ENCODE results near the gene SPEM2.

- TF ChIP-seq, protein P1, sequence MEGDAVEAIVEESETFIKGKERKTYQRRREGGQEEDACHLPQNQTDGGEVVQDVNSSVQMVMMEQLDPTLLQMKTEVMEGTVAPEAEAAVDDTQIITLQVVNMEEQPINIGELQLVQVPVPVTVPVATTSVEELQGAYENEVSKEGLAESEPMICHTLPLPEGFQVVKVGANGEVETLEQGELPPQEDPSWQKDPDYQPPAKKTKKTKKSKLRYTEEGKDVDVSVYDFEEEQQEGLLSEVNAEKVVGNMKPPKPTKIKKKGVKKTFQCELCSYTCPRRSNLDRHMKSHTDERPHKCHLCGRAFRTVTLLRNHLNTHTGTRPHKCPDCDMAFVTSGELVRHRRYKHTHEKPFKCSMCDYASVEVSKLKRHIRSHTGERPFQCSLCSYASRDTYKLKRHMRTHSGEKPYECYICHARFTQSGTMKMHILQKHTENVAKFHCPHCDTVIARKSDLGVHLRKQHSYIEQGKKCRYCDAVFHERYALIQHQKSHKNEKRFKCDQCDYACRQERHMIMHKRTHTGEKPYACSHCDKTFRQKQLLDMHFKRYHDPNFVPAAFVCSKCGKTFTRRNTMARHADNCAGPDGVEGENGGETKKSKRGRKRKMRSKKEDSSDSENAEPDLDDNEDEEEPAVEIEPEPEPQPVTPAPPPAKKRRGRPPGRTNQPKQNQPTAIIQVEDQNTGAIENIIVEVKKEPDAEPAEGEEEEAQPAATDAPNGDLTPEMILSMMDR (conservative IDR thresholded peaks at IDR 0.05; ENCODE audit: low read depth, low read length) = no peak
- no peak for TF ChIP-seq EZH2phosphoT487 (IDR thresholded peaks at IDR 0.05; ENCODE audit: borderline replicate concordance, low read length)
- TF ChIP-seq EZH2 (IDR thresholded peaks at IDR 0.05; ENCODE audit: low read length, unreplicated experiment) = no peak
Observed at GRCh38 chr17:7437950-7438614, 12.7 kb downstream of the SPEM2 start.
